Measurements from ENCODE around the gene CFAP74.

GRCh38 chr1:1973716-1974642 lies 29.6 kb downstream of the CFAP74 start:
- TF ChIP-seq CTCF (conservative IDR thresholded peaks at IDR 0.05; ENCODE audit: low read depth, low read length) (no peak), CEBPB (IDR thresholded peaks at IDR 0.05; ENCODE audit: low read depth, low read length) (no peak)
